Measurements from ENCODE around the gene SYK.
"Not testable (repeated sequence)": the region's sequence is repeated elsewhere in the genome, so short reads cannot be mapped to it uniquely, and the experiment has no call there.

The SYK gene

GRCh38 chr9:90801241-90801972, at the start of gene SYK:
TSS of gene SYK (plus strand) at chr9:90801819. CDS start at chr9:90843899, 42,080 bp downstream.
- peak in 1 of 2 experiments; percentile 3 for DNase-seq

GRCh38 chr9:90755514-90756371, 45.9 kb upstream of the SYK start:
- DNase-seq: peak; percentile 66 to 77

- not testable (repeated sequence) for DNase-seq
Measured at GRCh38 chr9:90760577-90760976, 41.0 kb upstream of the SYK start.

- no peak for DNase-seq
Measured at GRCh38 chr9:90766731-90767130, 34.9 kb upstream of the SYK start.

GRCh38 chr9:90767523-90768100, 34.0 kb upstream of the SYK start:
- no peak for DNase-seq

GRCh38 chr9:90770182-90770738, 31.4 kb upstream of the SYK start:
- no peak for DNase-seq

- no peak for DNase-seq
Measured at GRCh38 chr9:90770927-90771326, 30.7 kb upstream of the SYK start.

GRCh38 chr9:90772386-90772785, 29.2 kb upstream of the SYK start:
- DNase-seq: no peak

- DNase-seq: no peak
Measured at GRCh38 chr9:90773617-90774016, 28.0 kb upstream of the SYK start.

- no peak for DNase-seq
Measured at GRCh38 chr9:90774071-90774470, 27.5 kb upstream of the SYK start.

- DNase-seq: no peak
Measured at GRCh38 chr9:90774682-90775081, 26.9 kb upstream of the SYK start.

- no peak for DNase-seq
Measured at GRCh38 chr9:90775657-90776056, 26.0 kb upstream of the SYK start.

- no peak for DNase-seq
Measured at GRCh38 chr9:90778746-90779145, 22.9 kb upstream of the SYK start.

- no peak for DNase-seq
Measured at GRCh38 chr9:90783552-90783951, 18.1 kb upstream of the SYK start.

GRCh38 chr9:90783964-90784363, 17.7 kb upstream of the SYK start:
- no peak for DNase-seq

- DNase-seq: no peak
Measured at GRCh38 chr9:90787771-90788460, 13.7 kb upstream of the SYK start.

GRCh38 chr9:90788527-90788926, 13.1 kb upstream of the SYK start:
- DNase-seq: not testable (repeated sequence)

GRCh38 chr9:90789408-90789807, 12.2 kb upstream of the SYK start:
- DNase-seq: no peak

GRCh38 chr9:90789862-90790261, 11.8 kb upstream of the SYK start:
- DNase-seq: no peak

- not testable (repeated sequence) for DNase-seq
Measured at GRCh38 chr9:90793024-90793423, 8.6 kb upstream of the SYK start.

- no peak for DNase-seq
Measured at GRCh38 chr9:90793729-90794128, 7.9 kb upstream of the SYK start.

GRCh38 chr9:90795084-90795483, 6.5 kb upstream of the SYK start:
- no peak for DNase-seq

- no peak for DNase-seq
Measured at GRCh38 chr9:90795871-90796317, 5.7 kb upstream of the SYK start.
